Astrocyte (in vitro differentiated cells and primary cell): Measurements from ENCODE around the gene EYA2. TPM values are rescaled to one million over a fixed set of nuclear protein-coding genes. Genes with fewer than 3 reads are reported as not detected.

Experiments used
- DNase-seq: peaks from one replicate; pipeline ENCODE4 v3.0.0-alpha.2; 2010; ENCODE audit warnings: low read depth
- FAIRE-seq: peaks from 2 replicates; lab custom pipeline; 2011; peaks lifted over from hg19 to GRCh38; lab: Jason Lieb, UNC
- H2AFZ ChIP-seq: 2 replicates; pipeline ENCODE4 v1.6.0; 2012; ENCODE audit warnings: low read depth, low read length, inconsistent platforms
- H3K27ac ChIP-seq: 2 replicates; pipeline ENCODE4 v1.5.1; 2011; ENCODE audit warnings: low read depth, low read length, inconsistent platforms
- H3K27me3 ChIP-seq: 2 replicates; pipeline ENCODE4 v1.6.0; 2011; ENCODE audit warnings: low read length, inconsistent platforms; ENCODE audit not compliant: insufficient read depth
- H3K36me3 ChIP-seq: 2 replicates; pipeline ENCODE4 v1.5.1; 2011; ENCODE audit warnings: low read length, inconsistent platforms; ENCODE audit not compliant: insufficient read depth
- H3K4me1 ChIP-seq: 2 replicates; pipeline ENCODE4 v1.5.1; 2011; ENCODE audit warnings: low read length, inconsistent platforms; ENCODE audit not compliant: insufficient read depth
- H3K4me2 ChIP-seq: 2 replicates; pipeline ENCODE4 v1.6.0; 2012; ENCODE audit warnings: low read length, inconsistent platforms
- H3K4me3 ChIP-seq: 2 replicates; pipeline ENCODE4 v1.5.1; 2011; ENCODE audit warnings: low read depth, mild to moderate bottlenecking, low read length, inconsistent platforms; ENCODE audit not compliant: insufficient read depth
- H3K79me2 ChIP-seq: 2 replicates; pipeline ENCODE4 v1.6.0; 2012; ENCODE audit warnings: mild to moderate bottlenecking, low read length, inconsistent platforms; ENCODE audit not compliant: insufficient read depth
- H3K9ac ChIP-seq: 2 replicates; pipeline ENCODE4 v1.6.0; 2012; ENCODE audit warnings: mild to moderate bottlenecking, low read length, inconsistent platforms
- H3K9me3 ChIP-seq: 2 replicates; pipeline ENCODE4 v1.5.1; 2012; ENCODE audit warnings: low read depth, mild to moderate bottlenecking, low read length, inconsistent platforms; ENCODE audit not compliant: insufficient read depth
- H4K20me1 ChIP-seq: 2 replicates; pipeline ENCODE4 v1.6.0; 2012; ENCODE audit warnings: low read length, inconsistent platforms; ENCODE audit not compliant: insufficient read depth
- H3K27ac Mint-ChIP-seq: one replicate; pipeline ENCODE4 v1.8.0; 2021; ENCODE audit warnings: mild to moderate bottlenecking, mixed read lengths; ENCODE audit not compliant: unreplicated experiment
- H3K27me3 Mint-ChIP-seq: one replicate; pipeline ENCODE4 v1.8.0; 2021; ENCODE audit warnings: low read depth, mixed read lengths; ENCODE audit not compliant: unreplicated experiment
- H3K36me3 Mint-ChIP-seq: one replicate; pipeline ENCODE4 v1.8.0; 2021; ENCODE audit warnings: low read depth, mixed read lengths; ENCODE audit not compliant: unreplicated experiment
- H3K4me1 Mint-ChIP-seq: one replicate; pipeline ENCODE4 v1.8.0; 2021; ENCODE audit warnings: low read depth, mixed read lengths; ENCODE audit not compliant: unreplicated experiment
- H3K4me3 Mint-ChIP-seq: one replicate; pipeline ENCODE4 v1.8.0; 2021; ENCODE audit warnings: mild to moderate bottlenecking, moderate library complexity, mixed read lengths; ENCODE audit not compliant: unreplicated experiment
- H3K9me3 Mint-ChIP-seq: one replicate; pipeline ENCODE4 v1.8.0; 2021; ENCODE audit warnings: mild to moderate bottlenecking, mixed read lengths; ENCODE audit not compliant: unreplicated experiment
- EZH2 ChIP-seq: IDR thresholded peaks from 2 replicates; pipeline ENCODE4 v1.6.1; 2012; ENCODE audit warnings: mild to moderate bottlenecking, low read length, inconsistent platforms; ENCODE audit not compliant: insufficient read depth
- total RNA-seq: library from RNA; stranded (reverse); gene quantifications from 2 replicates; pipeline ENCODE4 v1.2.1, GENCODE V29; 2021
- TF ChIP-seq, protein P1 (sequence below): IDR thresholded peaks from 2 replicates; pipeline ENCODE4 v1.5.1; 2011; ENCODE audit warnings: low read depth, mild to moderate bottlenecking, inconsistent platforms, low read length, moderate library complexity; ENCODE audit not compliant: insufficient read depth

EYA2 gene
- total RNA-seq, 1 donor from 2014 or later = 1.5 TPM

DNA sequence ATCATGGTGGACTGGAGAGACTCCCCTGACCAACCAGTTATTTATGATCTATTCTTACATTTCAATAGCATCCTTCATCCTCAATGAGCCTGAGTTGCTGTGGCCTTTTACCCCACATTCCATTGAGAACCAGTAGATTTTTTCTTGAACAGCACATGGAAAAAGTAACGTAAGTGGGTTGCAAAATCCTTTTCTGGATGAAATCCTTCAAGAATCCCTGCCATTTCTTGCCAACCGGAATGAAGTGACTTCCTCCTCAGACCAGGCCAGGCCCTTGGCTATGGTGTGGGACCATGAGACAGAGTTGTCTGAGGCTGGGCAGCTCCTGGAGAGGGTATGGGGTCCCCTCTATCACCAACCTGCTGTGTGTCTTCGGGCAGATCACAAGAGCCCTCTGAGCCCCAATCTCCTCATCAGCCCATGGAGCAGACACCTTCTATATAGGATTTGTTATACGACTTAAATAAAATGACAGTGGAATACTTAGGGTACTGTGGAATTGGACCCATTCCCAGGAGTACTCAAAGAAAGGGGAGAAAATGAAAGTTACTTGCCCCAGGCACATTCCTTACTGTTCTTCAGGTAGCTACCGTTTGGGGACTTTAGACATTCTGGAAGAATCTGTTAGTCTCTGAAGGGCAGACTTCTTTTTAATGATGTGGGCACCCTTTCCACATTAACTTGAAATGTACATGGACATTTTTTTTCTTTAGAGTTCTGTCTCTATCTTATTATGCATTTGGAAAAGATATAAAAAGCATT is 10.9 kb downstream of the EYA2 start:
- no peak overlapping the region for H3K27ac Mint-ChIP-seq
- Histone ChIP-seq H3K9ac (no peak overlapping the region), H3K4me1 (no peaks in the 10 kb centered on the region), H4K20me1 (no peaks in the 10 kb centered on the region), H3K36me3 (no peaks in the 10 kb centered on the region), H3K27me3 (peaks cover 38% of the 10 kb centered on the region), H3K27ac (no peak overlapping the region), H3K4me3 (no peak overlapping the region), H2AFZ (no peak overlapping the region), H3K9me3 (no peaks in the 10 kb centered on the region), H3K79me2 (no peaks in the 10 kb centered on the region), H3K4me2 (no peak overlapping the region)
- TF ChIP-seq, protein P1, sequence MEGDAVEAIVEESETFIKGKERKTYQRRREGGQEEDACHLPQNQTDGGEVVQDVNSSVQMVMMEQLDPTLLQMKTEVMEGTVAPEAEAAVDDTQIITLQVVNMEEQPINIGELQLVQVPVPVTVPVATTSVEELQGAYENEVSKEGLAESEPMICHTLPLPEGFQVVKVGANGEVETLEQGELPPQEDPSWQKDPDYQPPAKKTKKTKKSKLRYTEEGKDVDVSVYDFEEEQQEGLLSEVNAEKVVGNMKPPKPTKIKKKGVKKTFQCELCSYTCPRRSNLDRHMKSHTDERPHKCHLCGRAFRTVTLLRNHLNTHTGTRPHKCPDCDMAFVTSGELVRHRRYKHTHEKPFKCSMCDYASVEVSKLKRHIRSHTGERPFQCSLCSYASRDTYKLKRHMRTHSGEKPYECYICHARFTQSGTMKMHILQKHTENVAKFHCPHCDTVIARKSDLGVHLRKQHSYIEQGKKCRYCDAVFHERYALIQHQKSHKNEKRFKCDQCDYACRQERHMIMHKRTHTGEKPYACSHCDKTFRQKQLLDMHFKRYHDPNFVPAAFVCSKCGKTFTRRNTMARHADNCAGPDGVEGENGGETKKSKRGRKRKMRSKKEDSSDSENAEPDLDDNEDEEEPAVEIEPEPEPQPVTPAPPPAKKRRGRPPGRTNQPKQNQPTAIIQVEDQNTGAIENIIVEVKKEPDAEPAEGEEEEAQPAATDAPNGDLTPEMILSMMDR = no peak
- no peak for TF ChIP-seq EZH2
- H3K27me3 Mint-ChIP-seq = peaks cover 22% of the 10 kb centered on the region
- no peaks in the 10 kb centered on the region for H3K36me3 Mint-ChIP-seq
- FAIRE-seq (no peak), DNase-seq (no peak)
- peaks cover 6% of the 10 kb centered on the region for H3K4me1 Mint-ChIP-seq
- H3K4me3 Mint-ChIP-seq = no peak overlapping the region
- H3K9me3 Mint-ChIP-seq = no peaks in the 10 kb centered on the region

GRCh38 chr20:46913329-46914044 is 18.8 kb downstream of the EYA2 start:
- H3K27me3 Mint-ChIP-seq = peaks cover 42% of the 10 kb centered on the region
- peaks cover 8% of the 10 kb centered on the region for H3K9me3 Mint-ChIP-seq
- no peak overlapping the region for H3K27ac ChIP-seq
- no peak overlapping the region for H3K9ac ChIP-seq
- no peaks in the 10 kb centered on the region for H3K36me3 Mint-ChIP-seq
- no peak overlapping the region for H3K4me3 ChIP-seq
- no peak overlapping the region for H2AFZ ChIP-seq
- H3K4me3 Mint-ChIP-seq = no peak overlapping the region
- no peak overlapping the region for H3K4me2 ChIP-seq
- H3K27me3 ChIP-seq = peaks cover 17% of the 10 kb centered on the region
- no peak for FAIRE-seq
- H3K4me1 Mint-ChIP-seq = peaks cover 4% of the 10 kb centered on the region
- DNase-seq = no peak
- no peak overlapping the region for H3K27ac Mint-ChIP-seq
- TF ChIP-seq, protein P1 = no peak
- no peak for TF ChIP-seq EZH2
- peaks cover 5% of the 10 kb centered on the region for H3K4me1 ChIP-seq
- no peaks in the 10 kb centered on the region for H3K36me3 ChIP-seq
- H3K9me3 ChIP-seq = no peaks in the 10 kb centered on the region
- H4K20me1 ChIP-seq = no peaks in the 10 kb centered on the region
- no peaks in the 10 kb centered on the region for H3K79me2 ChIP-seq
